Testis (tissue), 3 donors: ENCODE data around the gene PPCDC. TPM values are rescaled to one million over a fixed set of nuclear protein-coding genes. Genes with fewer than 3 reads are reported as not detected.

ENCODE experiments used
- DNase-seq: peaks from one replicate; pipeline ENCODE4 v3.0.0-alpha.2; 2019
- H3K27ac ChIP-seq, 2 donors: fragments of 200-600 bp; sonication (generic); one replicate each; pipeline ENCODE4 v1.5.1; 2019
- H3K27me3 ChIP-seq: fragments of 200-600 bp; sonication (generic); one replicate; pipeline ENCODE4 v1.5.1; 2019
- H3K36me3 ChIP-seq: fragments of 200-600 bp; sonication (generic); one replicate; pipeline ENCODE4 v1.5.1; 2017; ENCODE audit warnings: low read depth; ENCODE audit errors: missing control alignments
- H3K4me1 ChIP-seq: fragments of 200-600 bp; sonication (generic); one replicate; pipeline ENCODE4 v1.5.1; 2019
- H3K4me3 ChIP-seq, 2 donors: fragments of 200-600 bp; sonication (generic); one replicate each; pipeline ENCODE4 v1.5.1; 2017 to 2019
- H3K9me3 ChIP-seq: fragments of 200-600 bp; sonication (generic); one replicate; pipeline ENCODE4 v1.5.1; 2017
- POLR2A ChIP-seq: fragments of 450-650 bp; IDR thresholded peaks from one replicate; pipeline ENCODE4 v1.6.1; 2017; ENCODE audit warnings: antibody characterized with exemption, mild to moderate bottlenecking, moderate library complexity
- WGBS, 2 donors: methylation state at CpG; one replicate each; pipeline ENCODE4 v1.1.5; 2018; 5-methylcytosine and 5-hydroxymethylcytosine counted together
- intact Hi-C: fragments of 100-400 bp; cut with DNase I; formaldehyde crosslinking; loops from one replicate; pipeline ENCODE4 v1.15.1; 2023; ENCODE audit warnings: low total_unique reads
- polyA plus RNA-seq: library from polyadenylated mRNA; stranded (reverse); fragments of 350-450 nt; fragmentation: Illumina TruSeq; extraction: RNeasy Lipid Tissue Mini Kit (QIAGEN cat#74804); gene quantifications from one replicate; pipeline ENCODE4 v1.2.3, GENCODE V29; 2014; ENCODE audit warnings: low read depth, low replicate concordance; ENCODE audit not compliant: insufficient read depth
- total RNA-seq, 2 donors: library from RNA; depleted of rRNA; stranded (reverse); fragments of >200 nt; gene quantifications; one replicate each; pipeline ENCODE4 v1.2.3, GENCODE V29; 2016
- TF ChIP-seq, protein P1 (sequence below), 3 experiments: fragments of 450-650 bp in 2 of 3; fragments of 200-600 bp in 1 of 3; sonication (generic) in 1 of 3; IDR thresholded peaks; one replicate each; pipeline ENCODE4 v1.5.1; 2016 to 2019; ENCODE audit warnings: antibody characterized with exemption in 3 of 3, mild to moderate bottlenecking in 2 of 3, moderate library complexity in 1 of 3

The PPCDC gene
- total and polyA plus RNA-seq, 3 donors from 2014 or later: 18.0 to 31.6 (median 23.6) TPM

DNA sequence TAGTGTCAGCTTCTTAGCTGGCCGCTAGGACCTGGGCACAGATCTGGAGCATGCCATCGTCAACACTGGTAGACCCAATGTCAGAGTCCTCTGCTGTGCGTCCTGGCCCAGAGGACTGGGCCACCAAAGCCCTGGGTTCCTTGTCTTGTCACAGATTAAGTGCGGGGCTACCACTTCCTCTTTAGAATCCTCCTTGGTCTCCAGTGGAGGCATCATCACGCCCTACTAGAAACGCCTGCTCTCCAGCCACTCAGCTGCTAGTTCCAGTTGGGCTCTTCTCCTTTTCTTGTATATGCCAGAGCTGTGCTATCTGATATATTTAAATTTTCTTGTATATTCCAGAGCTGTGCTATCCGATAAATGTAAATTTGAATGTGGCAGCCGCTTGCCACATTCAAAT, 11.2 kb downstream of the PPCDC start:
- Histone ChIP-seq H3K4me1 (peaks cover 50% of the 10 kb centered on the region), H3K36me3 (no peaks in the 10 kb centered on the region), H3K4me3 (no peak overlapping the region), H3K9me3 (no peaks in the 10 kb centered on the region), H3K27ac (no peak overlapping the region), H3K27me3 (no peaks in the 10 kb centered on the region)
- DNase-seq: no peak
- intact Hi-C loops: no loop called here
- 95 to 97% methylated on average over 8 of the region's 8 CpGs for WGBS, 2 donors
- no peak for TF ChIP-seq POLR2A
- TF ChIP-seq, protein P1, sequence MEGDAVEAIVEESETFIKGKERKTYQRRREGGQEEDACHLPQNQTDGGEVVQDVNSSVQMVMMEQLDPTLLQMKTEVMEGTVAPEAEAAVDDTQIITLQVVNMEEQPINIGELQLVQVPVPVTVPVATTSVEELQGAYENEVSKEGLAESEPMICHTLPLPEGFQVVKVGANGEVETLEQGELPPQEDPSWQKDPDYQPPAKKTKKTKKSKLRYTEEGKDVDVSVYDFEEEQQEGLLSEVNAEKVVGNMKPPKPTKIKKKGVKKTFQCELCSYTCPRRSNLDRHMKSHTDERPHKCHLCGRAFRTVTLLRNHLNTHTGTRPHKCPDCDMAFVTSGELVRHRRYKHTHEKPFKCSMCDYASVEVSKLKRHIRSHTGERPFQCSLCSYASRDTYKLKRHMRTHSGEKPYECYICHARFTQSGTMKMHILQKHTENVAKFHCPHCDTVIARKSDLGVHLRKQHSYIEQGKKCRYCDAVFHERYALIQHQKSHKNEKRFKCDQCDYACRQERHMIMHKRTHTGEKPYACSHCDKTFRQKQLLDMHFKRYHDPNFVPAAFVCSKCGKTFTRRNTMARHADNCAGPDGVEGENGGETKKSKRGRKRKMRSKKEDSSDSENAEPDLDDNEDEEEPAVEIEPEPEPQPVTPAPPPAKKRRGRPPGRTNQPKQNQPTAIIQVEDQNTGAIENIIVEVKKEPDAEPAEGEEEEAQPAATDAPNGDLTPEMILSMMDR (IDR thresholded peaks at IDR 0.05): no peak

DNA sequence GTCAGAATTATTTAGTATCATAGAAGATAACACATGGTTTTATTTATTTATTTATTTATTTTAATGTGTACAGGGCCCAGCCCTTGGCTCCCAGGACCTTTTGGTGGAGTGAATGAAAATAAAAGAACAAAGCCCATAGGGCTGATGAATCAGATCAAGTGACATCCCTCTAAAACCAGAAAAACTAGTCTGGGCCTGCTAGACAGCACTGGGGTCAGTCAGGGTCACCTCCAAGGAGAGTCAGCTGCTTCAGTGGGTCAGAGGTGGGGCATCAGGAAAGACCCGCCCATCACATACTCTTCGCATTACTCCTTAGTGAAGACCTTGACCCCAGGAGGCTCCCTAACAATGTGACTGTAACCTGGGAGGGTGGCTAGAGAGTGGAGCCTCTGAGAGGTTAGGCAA, 12.8 kb downstream of the PPCDC start:
- Histone ChIP-seq H3K4me3 (no peak overlapping the region), H3K36me3 (no peaks in the 10 kb centered on the region), H3K27me3 (no peaks in the 10 kb centered on the region), H3K4me1 (peaks cover 38% of the 10 kb centered on the region), H3K27ac (no peak overlapping the region), H3K9me3 (no peaks in the 10 kb centered on the region)
- TF ChIP-seq POLR2A: no peak
- TF ChIP-seq, protein P1 (IDR thresholded peaks at IDR 0.05): no peak
- DNase-seq: no peak
- WGBS, 2 donors: 68 to 83% methylated on average over 2 of the region's 2 CpGs
- intact Hi-C loops: no loop called here

DNA sequence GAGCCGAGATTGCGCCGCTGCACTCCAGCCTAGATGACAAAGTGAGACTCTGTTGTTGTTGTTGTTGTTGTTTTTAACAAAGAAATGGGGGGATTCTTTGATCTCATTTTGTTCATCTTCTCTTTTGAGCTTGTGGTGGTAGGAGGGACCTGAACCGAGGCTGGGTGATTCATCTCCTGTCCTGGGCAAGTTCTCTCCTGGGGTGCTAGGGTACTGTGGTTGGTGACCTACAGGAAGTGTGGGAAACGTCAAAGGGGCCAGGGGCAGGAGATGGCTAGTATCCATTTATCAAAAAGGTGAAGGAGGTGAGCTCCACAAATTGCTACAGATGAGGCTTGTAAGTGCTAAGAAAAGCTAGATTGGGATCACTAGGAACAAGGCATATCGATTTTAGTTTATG, 14.3 kb downstream of the PPCDC start:
- Histone ChIP-seq H3K9me3 (no peaks in the 10 kb centered on the region), H3K4me3 (no peak overlapping the region), H3K27me3 (no peaks in the 10 kb centered on the region), H3K36me3 (no peaks in the 10 kb centered on the region), H3K4me1 (peaks cover 31% of the 10 kb centered on the region), H3K27ac (peak overlapping the region in 1 of 2 donors; percentile 11)
- intact Hi-C loops: no loop called here
- WGBS, 2 donors: 82 to 84% methylated on average over 6 of the region's 6 CpGs
- DNase-seq: no peak
- TF ChIP-seq, protein P1 (IDR thresholded peaks at IDR 0.05): no peak
- TF ChIP-seq POLR2A: no peak

DNA sequence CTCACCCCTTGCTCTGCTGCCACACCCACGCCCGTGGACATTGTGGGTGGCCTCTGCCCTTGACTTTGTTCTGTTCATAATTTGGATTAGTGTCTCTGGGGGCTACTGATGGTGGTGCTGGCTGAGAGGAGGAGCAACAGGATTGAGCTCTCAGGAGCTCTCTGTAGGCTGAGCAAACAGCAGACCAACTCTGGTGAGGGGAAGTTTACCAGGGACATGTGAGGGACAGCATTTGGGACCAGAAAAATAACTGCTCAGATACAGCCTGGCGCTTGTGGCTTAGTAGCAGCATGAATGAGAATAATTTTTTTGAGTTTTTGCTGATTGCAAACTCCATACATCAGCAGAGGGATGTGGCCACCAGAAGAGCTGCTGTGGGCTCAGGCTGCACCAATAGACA, 14.8 kb downstream of the PPCDC start:
- Histone ChIP-seq H3K36me3 (no peaks in the 10 kb centered on the region), H3K4me3 (no peak overlapping the region), H3K27me3 (no peaks in the 10 kb centered on the region), H3K9me3 (no peaks in the 10 kb centered on the region), H3K27ac (peak overlapping the region in 1 of 2 donors; percentile 11), H3K4me1 (peaks cover 37% of the 10 kb centered on the region)
- TF ChIP-seq POLR2A: no peak
- TF ChIP-seq, protein P1 (IDR thresholded peaks at IDR 0.05): no peak
- intact Hi-C loops: no loop called here
- WGBS, 2 donors: 43 to 61% methylated on average over 3 of the region's 3 CpGs
- no peak for DNase-seq

DNA sequence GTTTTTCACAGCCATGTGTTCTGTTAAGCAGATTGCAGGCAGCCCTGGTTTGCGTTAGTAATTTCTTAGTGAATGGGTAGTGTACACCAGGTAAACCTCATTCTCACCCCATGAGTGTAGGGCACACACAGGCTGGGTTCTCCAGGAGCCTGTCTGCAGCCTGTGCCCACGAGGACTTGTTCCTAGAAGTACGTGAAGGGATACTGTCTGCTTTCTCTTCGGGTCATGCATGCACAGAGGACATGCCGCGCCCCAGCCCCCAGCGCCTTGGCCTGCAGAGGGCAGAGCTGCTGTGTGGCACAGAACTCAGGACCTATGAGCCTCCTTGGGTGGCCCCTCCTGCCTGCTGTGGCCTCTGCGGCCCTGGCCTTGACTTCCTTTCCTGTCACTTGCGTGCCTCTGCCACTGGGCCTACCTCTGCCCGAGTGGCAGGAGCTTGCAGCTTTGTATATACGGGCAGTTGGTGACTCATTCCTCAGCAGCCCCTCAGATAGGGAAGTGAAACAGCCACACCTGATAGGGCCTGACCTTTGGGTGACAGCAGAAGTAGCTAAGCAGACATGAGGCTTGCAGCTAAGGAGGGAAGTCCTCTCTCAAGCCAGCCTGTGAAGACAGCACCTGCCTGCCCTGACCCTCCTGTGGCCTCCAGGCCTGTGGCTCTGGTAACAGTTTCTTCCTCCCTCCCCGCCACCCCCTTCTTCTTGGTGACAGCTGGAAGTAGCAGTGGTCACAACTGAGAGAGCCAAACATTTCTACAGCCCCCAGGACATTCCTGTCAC, 19.5 kb downstream of the PPCDC start:
- Histone ChIP-seq H3K36me3 (no peaks in the 10 kb centered on the region), H3K4me3 (no peak overlapping the region), H3K9me3 (no peaks in the 10 kb centered on the region), H3K27me3 (no peaks in the 10 kb centered on the region), H3K27ac (peak overlapping the region; percentile 72 to 90), H3K4me1 (peaks cover 65% of the 10 kb centered on the region)
- 34 to 69% methylated on average over 8 to 12 of the region's 12 CpGs for WGBS, 2 donors
- intact Hi-C loops: loop anchor here (5.0 kb wide), 1 partner anchor 159 kb away; the partner anchor contains the start of gene C15orf39
- peak; percentile 92 for DNase-seq
- TF ChIP-seq, protein P1 (IDR thresholded peaks at IDR 0.05): peak; percentile 38 to 71 (median 58)
- TF ChIP-seq POLR2A: no peak
